ENCODE data around the gene LRP1B. TPM values are rescaled to one million over a fixed set of nuclear protein-coding genes. Genes with fewer than 3 reads are reported as not detected.

The LRP1B gene
- total and polyA plus RNA-seq, 7 experiments from 2014 or later: 0.10 TPM; not detected in 6

DNA sequence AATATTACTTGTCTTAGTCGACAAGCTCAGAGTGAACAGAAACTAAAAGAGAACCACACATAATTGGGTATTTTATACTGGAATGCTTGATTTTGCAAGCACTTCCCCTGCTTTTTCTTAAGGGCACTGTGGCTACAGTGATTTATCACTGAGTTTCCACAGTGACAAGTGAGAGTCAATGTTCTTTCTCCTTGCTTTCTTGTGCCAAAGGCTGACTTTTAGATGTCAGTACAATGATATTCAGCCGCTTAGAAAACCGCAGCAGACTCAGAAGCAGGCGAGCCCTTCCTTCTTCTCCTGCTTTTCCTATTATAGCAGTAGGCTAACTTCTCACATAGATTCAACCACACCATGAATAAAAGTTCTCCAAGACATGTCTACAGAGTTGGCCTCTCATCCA, 1747.0 kb downstream of the LRP1B start:
- no peaks in the 10 kb centered on the region for H3K36me3 ChIP-seq (ENCODE audit: control insufficient read depth in 2 of 3, insufficient read depth in 3 of 3, low read length in 3 of 3)
- H3K4me3 ChIP-seq (ENCODE audit: low read length): no peak overlapping the region
- peaks cover 0 to 12% (median 3%) of the 10 kb centered on the region in 11 donors for H3K9me3 Mint-ChIP-seq
- no peaks in the 10 kb centered on the region for H3K9me3 ChIP-seq (ENCODE audit: control insufficient read depth in 2 of 3, low read length in 3 of 3)
- CTCF ChIA-PET: no interaction called here
- H3K36me3 Mint-ChIP-seq: no peaks in the 10 kb centered on the region
- H3K27ac Mint-ChIP-seq: no peak overlapping the region
- POLR2A ChIA-PET: no interaction called here
- intact Hi-C loops (cut with micrococcal nuclease): no loop called here
- H3K27me3 Mint-ChIP-seq: no peaks in the 10 kb centered on the region
- ATAC-seq (no peak), DNase-seq (no peak)
- H3K4me1 Mint-ChIP-seq: no peaks in the 10 kb centered on the region
- H3K27ac ChIP-seq (ENCODE audit: low read depth, low read length): no peak overlapping the region
- H3K4me1 ChIP-seq (ENCODE audit: control insufficient read depth in 2 of 2, insufficient read depth in 2 of 2, low read length in 2 of 2): no peaks in the 10 kb centered on the region
- H3K27me3 ChIP-seq (ENCODE audit: control insufficient read depth in 2 of 2, insufficient read depth in 2 of 2, low read length in 2 of 2): no peaks in the 10 kb centered on the region
- H3K4me3 Mint-ChIP-seq: no peak overlapping the region

DNA sequence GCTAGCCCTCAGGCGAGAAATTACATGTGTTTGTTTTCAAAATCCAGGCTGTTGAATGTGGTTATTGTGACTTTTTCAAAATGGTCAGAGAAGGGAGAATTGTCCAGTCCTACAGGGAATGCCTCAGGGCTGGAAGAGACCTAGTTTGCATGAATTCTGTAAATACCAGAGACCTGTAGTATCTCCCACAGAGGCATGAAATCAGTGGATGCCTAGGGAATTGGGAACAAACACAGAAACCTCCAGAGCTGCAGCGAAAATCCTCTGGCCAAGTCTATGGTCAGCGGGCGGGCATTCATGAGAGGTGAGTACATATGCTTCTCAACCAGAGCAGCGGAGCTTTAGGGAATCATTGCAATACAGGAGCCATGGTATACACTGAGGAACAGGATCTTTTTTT, 1754.1 kb downstream of the LRP1B start:
- ATAC-seq (no peak), DNase-seq (no peak)
- no peak overlapping the region for H3K4me3 ChIP-seq (ENCODE audit: low read length)
- ChIA-PET POLR2A (no interaction called here), CTCF (interaction anchor here (1.1 kb wide), 1 partner anchor 8 kb away, joined by 3 read pairs; no protein-coding TSS in a partner anchor)
- H3K36me3 ChIP-seq (ENCODE audit: control insufficient read depth in 2 of 3, insufficient read depth in 3 of 3, low read length in 3 of 3): no peaks in the 10 kb centered on the region
- no peaks in the 10 kb centered on the region for H3K27me3 ChIP-seq (ENCODE audit: control insufficient read depth in 2 of 2, insufficient read depth in 2 of 2, low read length in 2 of 2)
- no peaks in the 10 kb centered on the region for H3K4me1 ChIP-seq (ENCODE audit: control insufficient read depth in 2 of 2, insufficient read depth in 2 of 2, low read length in 2 of 2)
- Mint-ChIP-seq H3K27ac (no peak overlapping the region), H3K4me3 (no peak overlapping the region), H3K9me3 (peaks cover 0 to 9% (median 0%) of the 10 kb centered on the region in 11 donors), H3K27me3 (no peaks in the 10 kb centered on the region), H3K4me1 (no peaks in the 10 kb centered on the region), H3K36me3 (no peaks in the 10 kb centered on the region)
- intact Hi-C loops (cut with micrococcal nuclease): no loop called here
- H3K9me3 ChIP-seq (ENCODE audit: control insufficient read depth in 2 of 3, low read length in 3 of 3): no peaks in the 10 kb centered on the region
- H3K27ac ChIP-seq (ENCODE audit: low read depth, low read length): no peak overlapping the region

DNA sequence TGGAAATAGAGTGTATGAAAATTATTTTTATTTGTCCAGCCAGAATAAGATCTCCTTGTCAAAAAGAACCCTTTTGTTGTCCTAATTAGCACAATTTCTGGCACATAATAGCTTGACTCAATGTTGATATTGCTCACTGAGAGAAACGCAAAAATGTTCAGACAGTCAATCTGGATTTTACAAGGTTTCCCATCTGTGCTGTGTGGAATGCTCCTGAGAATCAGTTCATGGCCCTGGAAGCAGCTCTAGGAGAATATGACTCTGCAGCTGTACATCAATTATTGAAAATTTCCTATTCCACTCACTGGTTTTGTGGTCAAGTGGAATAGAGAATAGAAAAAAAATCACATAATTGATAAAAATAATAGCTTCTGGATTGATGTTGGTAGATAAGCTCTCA, 1767.7 kb downstream of the LRP1B start:
- Mint-ChIP-seq H3K27me3 (no peaks in the 10 kb centered on the region), H3K4me3 (no peak overlapping the region), H3K9me3 (peaks cover 0 to 11% (median 3%) of the 10 kb centered on the region in 11 donors), H3K27ac (no peak overlapping the region), H3K4me1 (no peaks in the 10 kb centered on the region), H3K36me3 (peaks cover 0 to 5% (median 0%) of the 10 kb centered on the region in 5 donors)
- ATAC-seq (no peak), DNase-seq (no peak)
- Histone ChIP-seq H3K27me3 (ENCODE audit: control insufficient read depth in 2 of 2, insufficient read depth in 2 of 2, low read length in 2 of 2) (no peaks in the 10 kb centered on the region), H3K36me3 (ENCODE audit: control insufficient read depth in 2 of 3, insufficient read depth in 3 of 3, low read length in 3 of 3) (no peaks in the 10 kb centered on the region), H3K4me3 (ENCODE audit: low read length) (no peak overlapping the region), H3K27ac (ENCODE audit: low read depth, low read length) (no peak overlapping the region), H3K4me1 (ENCODE audit: control insufficient read depth in 2 of 2, insufficient read depth in 2 of 2, low read length in 2 of 2) (no peaks in the 10 kb centered on the region), H3K9me3 (ENCODE audit: control insufficient read depth in 2 of 3, low read length in 3 of 3) (no peaks in the 10 kb centered on the region)
- CTCF ChIA-PET: no interaction called here
- intact Hi-C loops (cut with micrococcal nuclease): no loop called here
- POLR2A ChIA-PET: no interaction called here

- H3K4me3 Mint-ChIP-seq: no peak overlapping the region
- DNase-seq (no peak), ATAC-seq (no peak)
- H3K27me3 Mint-ChIP-seq: no peaks in the 10 kb centered on the region
- intact Hi-C loops (cut with micrococcal nuclease): no loop called here
- ChIA-PET POLR2A (no interaction called here), CTCF (no interaction called here)
- Histone ChIP-seq H3K4me1 (ENCODE audit: control insufficient read depth in 2 of 2, insufficient read depth in 2 of 2, low read length in 2 of 2) (no peaks in the 10 kb centered on the region), H3K9me3 (ENCODE audit: control insufficient read depth in 2 of 3, low read length in 3 of 3) (no peaks in the 10 kb centered on the region), H3K27me3 (ENCODE audit: control insufficient read depth in 2 of 2, insufficient read depth in 2 of 2, low read length in 2 of 2) (no peaks in the 10 kb centered on the region), H3K36me3 (ENCODE audit: control insufficient read depth in 2 of 3, insufficient read depth in 3 of 3, low read length in 3 of 3) (no peaks in the 10 kb centered on the region), H3K4me3 (ENCODE audit: low read length) (no peak overlapping the region), H3K27ac (ENCODE audit: low read depth, low read length) (no peak overlapping the region)
- no peaks in the 10 kb centered on the region for H3K4me1 Mint-ChIP-seq
- H3K9me3 Mint-ChIP-seq: peaks cover 0 to 11% (median 3%) of the 10 kb centered on the region in 11 donors
- H3K36me3 Mint-ChIP-seq: peaks cover 0 to 5% (median 0%) of the 10 kb centered on the region in 5 donors
- no peak overlapping the region for H3K27ac Mint-ChIP-seq
Observed at GRCh38 chr2:140362361-140362760, 1768.5 kb downstream of the LRP1B start.

DNA sequence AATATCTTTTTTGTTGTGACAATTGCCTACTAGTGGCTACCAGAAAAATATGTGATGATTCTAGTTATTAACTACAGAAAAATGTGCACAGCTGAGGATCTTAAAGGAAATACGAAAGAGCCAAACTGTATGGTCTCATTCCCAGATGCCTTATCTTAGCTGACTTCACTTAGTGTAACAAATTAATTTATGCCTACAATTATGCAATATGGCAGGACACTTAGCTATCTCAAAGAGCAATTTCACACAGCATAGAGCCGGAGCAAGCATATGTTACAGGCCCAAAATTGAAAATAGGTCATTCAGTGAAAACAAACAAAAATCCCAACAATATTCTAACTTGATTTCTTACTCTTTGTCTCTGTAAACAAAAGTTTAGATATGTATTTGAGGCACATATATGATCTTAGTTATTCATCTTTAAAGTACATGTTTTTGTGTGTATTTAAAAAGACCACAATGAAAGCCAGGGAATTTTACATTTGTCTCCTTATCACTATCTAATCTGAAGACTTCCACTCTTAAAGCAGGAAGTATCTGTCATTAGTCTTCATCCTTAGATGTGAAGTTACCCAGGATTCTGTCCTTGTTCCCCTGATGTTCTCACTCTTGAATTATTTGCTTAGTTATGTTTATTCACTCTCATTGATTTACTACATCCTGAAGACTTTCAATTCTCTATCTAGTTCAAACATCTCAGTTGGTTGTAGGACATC, 1771.6 kb downstream of the LRP1B start:
- H3K4me3 Mint-ChIP-seq: no peak overlapping the region
- CTCF ChIA-PET: no interaction called here
- no peaks in the 10 kb centered on the region for H3K36me3 Mint-ChIP-seq
- Histone ChIP-seq H3K27ac (ENCODE audit: low read depth, low read length) (no peak overlapping the region), H3K36me3 (ENCODE audit: control insufficient read depth in 2 of 3, insufficient read depth in 3 of 3, low read length in 3 of 3) (no peaks in the 10 kb centered on the region), H3K27me3 (ENCODE audit: control insufficient read depth in 2 of 2, insufficient read depth in 2 of 2, low read length in 2 of 2) (no peaks in the 10 kb centered on the region), H3K4me3 (ENCODE audit: low read length) (no peak overlapping the region), H3K4me1 (ENCODE audit: control insufficient read depth in 2 of 2, insufficient read depth in 2 of 2, low read length in 2 of 2) (no peaks in the 10 kb centered on the region), H3K9me3 (ENCODE audit: control insufficient read depth in 2 of 3, low read length in 3 of 3) (no peaks in the 10 kb centered on the region)
- peaks cover 0 to 3% (median 0%) of the 10 kb centered on the region in 11 donors for H3K9me3 Mint-ChIP-seq
- ATAC-seq (no peak), DNase-seq (no peak)
- no peak overlapping the region for H3K27ac Mint-ChIP-seq
- H3K27me3 Mint-ChIP-seq: no peaks in the 10 kb centered on the region
- POLR2A ChIA-PET: no interaction called here
- intact Hi-C loops (cut with micrococcal nuclease): no loop called here
- no peaks in the 10 kb centered on the region for H3K4me1 Mint-ChIP-seq

- POLR2A ChIA-PET: no interaction called here
- DNase-seq: no peak
- Mint-ChIP-seq H3K9me3 (peaks cover 0 to 6% (median 0%) of the 10 kb centered on the region in 11 donors), H3K4me1 (no peaks in the 10 kb centered on the region), H3K4me3 (no peak overlapping the region), H3K27me3 (no peaks in the 10 kb centered on the region), H3K36me3 (no peaks in the 10 kb centered on the region), H3K27ac (no peak overlapping the region)
- H3K27me3 ChIP-seq (ENCODE audit: control insufficient read depth in 2 of 2, insufficient read depth in 2 of 2, low read length in 2 of 2): no peaks in the 10 kb centered on the region
- no peak overlapping the region for H3K27ac ChIP-seq (ENCODE audit: low read depth, low read length)
- H3K9me3 ChIP-seq (ENCODE audit: control insufficient read depth in 2 of 3, low read length in 3 of 3): no peaks in the 10 kb centered on the region
- CTCF ChIA-PET: no interaction called here
- H3K4me3 ChIP-seq (ENCODE audit: low read length): no peak overlapping the region
- H3K4me1 ChIP-seq (ENCODE audit: control insufficient read depth in 2 of 2, insufficient read depth in 2 of 2, low read length in 2 of 2): no peaks in the 10 kb centered on the region
- no peaks in the 10 kb centered on the region for H3K36me3 ChIP-seq (ENCODE audit: control insufficient read depth in 2 of 3, insufficient read depth in 3 of 3, low read length in 3 of 3)
- intact Hi-C loops (cut with micrococcal nuclease): no loop called here
- no peak for ATAC-seq
Observed at GRCh38 chr2:140356697-140357096, 1774.1 kb downstream of the LRP1B start.

DNA sequence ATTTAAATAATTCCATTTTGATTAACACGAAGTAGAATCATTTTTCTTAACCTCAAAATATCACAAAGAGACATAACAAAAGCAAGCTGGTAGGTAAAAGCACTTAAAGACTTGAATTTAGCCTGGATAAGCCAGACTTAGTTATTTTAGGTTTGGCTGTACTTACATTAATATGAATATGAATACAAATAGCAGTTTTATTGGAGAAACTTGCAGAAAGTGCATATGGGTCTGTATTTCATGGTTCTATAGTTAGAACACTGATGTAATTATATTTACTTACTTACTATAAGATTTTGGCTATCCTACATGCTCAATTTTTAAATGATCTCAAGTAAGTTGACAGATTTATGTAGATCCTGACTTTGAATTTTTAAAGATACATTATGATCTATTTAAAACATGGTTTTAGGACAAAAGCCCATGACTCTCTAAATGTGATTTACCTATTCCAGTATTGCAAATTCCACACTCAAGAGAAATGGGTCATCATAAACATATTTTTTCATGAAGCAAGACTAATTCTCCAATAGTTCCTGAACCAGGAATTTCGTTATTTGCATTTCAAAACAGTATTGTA, 1775.2 kb downstream of the LRP1B start:
- peaks cover 0 to 6% (median 0%) of the 10 kb centered on the region in 11 donors for H3K9me3 Mint-ChIP-seq
- POLR2A ChIA-PET: no interaction called here
- no peaks in the 10 kb centered on the region for H3K4me1 ChIP-seq (ENCODE audit: control insufficient read depth in 2 of 2, insufficient read depth in 2 of 2, low read length in 2 of 2)
- DNase-seq (no peak), ATAC-seq (no peak)
- no peaks in the 10 kb centered on the region for H3K36me3 ChIP-seq (ENCODE audit: control insufficient read depth in 2 of 3, insufficient read depth in 3 of 3, low read length in 3 of 3)
- no peak overlapping the region for H3K27ac ChIP-seq (ENCODE audit: low read depth, low read length)
- H3K36me3 Mint-ChIP-seq: no peaks in the 10 kb centered on the region
- H3K27ac Mint-ChIP-seq: no peak overlapping the region
- no peaks in the 10 kb centered on the region for H3K9me3 ChIP-seq (ENCODE audit: control insufficient read depth in 2 of 3, low read length in 3 of 3)
- H3K4me3 ChIP-seq (ENCODE audit: low read length): no peak overlapping the region
- H3K4me1 Mint-ChIP-seq: no peaks in the 10 kb centered on the region
- H3K27me3 Mint-ChIP-seq: no peaks in the 10 kb centered on the region
- H3K27me3 ChIP-seq (ENCODE audit: control insufficient read depth in 2 of 2, insufficient read depth in 2 of 2, low read length in 2 of 2): no peaks in the 10 kb centered on the region
- CTCF ChIA-PET: no interaction called here
- no peak overlapping the region for H3K4me3 Mint-ChIP-seq
- intact Hi-C loops (cut with micrococcal nuclease): no loop called here

All from naive thymus-derived CD4-positive, alpha-beta T cell (primary cell).